HL-60 (cell line): ENCODE measurements around the gene ARG2.

Source experiments
- DNase-seq, 2 experiments: peaks; one replicate each; pipeline ENCODE4 v3.0.0-alpha.2; 2010 to 2020; ENCODE audit warnings: low read depth in 1 of 2, low spot score in 1 of 2
- H3K27ac ChIP-seq: fragments of 250-450 bp; sonication (Bioruptor Pico); replicated peaks from 2 replicates; pipeline ENCODE4 v1.5.1; 2020; ENCODE audit warnings: mild to moderate bottlenecking, moderate library complexity
- H3K27me3 ChIP-seq: fragments of 250-450 bp; sonication (Bioruptor Pico); 2 replicates; pipeline ENCODE4 v1.5.1; 2021; ENCODE audit warnings: mild to moderate bottlenecking, moderate library complexity; ENCODE audit not compliant: insufficient read depth, poor library complexity, severe bottlenecking
- H3K4me3 ChIP-seq: replicated peaks from 2 replicates; pipeline ENCODE4 v1.5.1; 2011; ENCODE audit warnings: mild to moderate bottlenecking, control low read depth, low read length; ENCODE audit not compliant: insufficient read depth
- CTCF ChIP-seq: IDR thresholded peaks from one replicate; pipeline ENCODE4 v1.5.1; 2011; ENCODE audit warnings: low read length, control low read depth, inconsistent platforms; ENCODE audit not compliant: insufficient read depth
- GABPA ChIP-seq: IDR thresholded peaks from 2 replicates; pipeline ENCODE4 v1.6.1; 2012; ENCODE audit warnings: low read depth
- POLR2AphosphoS5 ChIP-seq: IDR thresholded peaks from 2 replicates; pipeline ENCODE4 v1.6.1; 2012; ENCODE audit warnings: low read depth
- REST ChIP-seq: IDR thresholded peaks from 2 replicates; pipeline ENCODE4 v1.6.1; 2012; ENCODE audit warnings: low read depth; ENCODE audit not compliant: insufficient replicate concordance
- SPI1 ChIP-seq: IDR thresholded peaks from 2 replicates; pipeline ENCODE4 v1.6.1; 2012; ENCODE audit warnings: low read depth, mild to moderate bottlenecking, borderline replicate concordance

Gene ARG2

GRCh38 chr14:67666750-67667449 is 47.2 kb downstream of the ARG2 start:
- no peak overlapping the region for H3K4me3 ChIP-seq
- TF ChIP-seq SPI1 (peak; percentile 71), REST (no peak)
- H3K27me3 ChIP-seq = no peaks in the 10 kb centered on the region
- no peak overlapping the region for H3K27ac ChIP-seq
- DNase-seq = peak in 1 of 2 experiments; percentile 16

GRCh38 chr14:67668559-67668958 is 48.8 kb downstream of the ARG2 start:
- no peak for TF ChIP-seq POLR2AphosphoS5
- no peak for TF ChIP-seq SPI1
- no peak for TF ChIP-seq REST
- no peak for TF ChIP-seq GABPA
- TF ChIP-seq CTCF = no peak
- no peak overlapping the region for H3K27ac ChIP-seq
- no peaks in the 10 kb centered on the region for H3K27me3 ChIP-seq
- H3K4me3 ChIP-seq = no peak overlapping the region
- DNase-seq = no peak

- Histone ChIP-seq H3K4me3 (peak overlapping the region; percentile 82), H3K27ac (no peak overlapping the region), H3K27me3 (no peaks in the 10 kb centered on the region)
- no peak for TF ChIP-seq GABPA
- no peak for TF ChIP-seq CTCF
- TF ChIP-seq POLR2AphosphoS5 = no peak
- TF ChIP-seq REST = no peak
- no peak for TF ChIP-seq SPI1
- DNase-seq = no peak
These were observed 53.7 kb downstream of the ARG2 start for GRCh38 chr14:67673451-67673850.
